HepG2 (cell line): ENCODE results near the gene MTRF1. TPM values are rescaled to one million over a fixed set of nuclear protein-coding genes. Genes with fewer than 3 reads are reported as not detected.

ENCODE experiments used
- ATRX ChIP-seq: sonication (generic); formaldehyde crosslinking; IDR thresholded peaks from 2 replicates; pipeline ENCODE4 v1.4.0; 2020; ENCODE audit warnings: missing genetic modification reagents, borderline replicate concordance
- CBX5 ChIP-seq: sonication (generic); formaldehyde crosslinking; IDR thresholded peaks from 2 replicates; pipeline ENCODE4 v1.4.0; 2020; ENCODE audit warnings: missing genetic modification reagents, borderline replicate concordance
- FOSL2 ChIP-seq: sonication (generic); formaldehyde crosslinking; IDR thresholded peaks from 2 replicates; pipeline ENCODE4 v1.4.0; 2020; ENCODE audit warnings: missing genetic modification reagents
- JDP2 ChIP-seq: sonication (generic); formaldehyde crosslinking; IDR thresholded peaks from 2 replicates; pipeline ENCODE4 v1.8.1; 2022; ENCODE audit warnings: missing genetic modification reagents, borderline replicate concordance
- KDM1A ChIP-seq: IDR thresholded peaks from 2 replicates; pipeline ENCODE4 v1.6.1; 2016; ENCODE audit warnings: missing compliant biosample characterization
- KDM6A ChIP-seq: IDR thresholded peaks from 2 replicates; pipeline ENCODE4 v1.6.1; 2016; ENCODE audit warnings: low read depth
- MTA1 ChIP-seq: sonication (generic); formaldehyde crosslinking; IDR thresholded peaks from 2 replicates; pipeline ENCODE4 v1.4.0; 2020; ENCODE audit warnings: missing genetic modification reagents, mild to moderate bottlenecking, borderline replicate concordance
- RAD21 ChIP-seq: fragments of 450-650 bp; formaldehyde crosslinking; IDR thresholded peaks from 2 replicates; pipeline ENCODE4 v1.5.0; 2020; ENCODE audit warnings: mild to moderate bottlenecking
- SMAD3 ChIP-seq: sonication (generic); formaldehyde crosslinking; IDR thresholded peaks from 2 replicates; pipeline ENCODE4 v1.4.0; 2020; ENCODE audit warnings: missing genetic modification reagents
- SMAD9 ChIP-seq: sonication (generic); formaldehyde crosslinking; IDR thresholded peaks from 2 replicates; pipeline ENCODE4 v1.5.1; 2020; ENCODE audit warnings: mild to moderate bottlenecking, missing genetic modification reagents
- TBX3 ChIP-seq: fragments of 450-650 bp; IDR thresholded peaks from 2 replicates; pipeline ENCODE4 v1.6.1; 2017; ENCODE audit warnings: antibody characterized with exemption, mild to moderate bottlenecking, inconsistent platforms, borderline replicate concordance
- THAP7 ChIP-seq: sonication (generic); formaldehyde crosslinking; IDR thresholded peaks from 2 replicates; pipeline ENCODE4 v1.8.1; 2023; ENCODE audit warnings: mild to moderate bottlenecking, missing genetic modification reagents
- ZBED4 ChIP-seq: sonication (generic); formaldehyde crosslinking; IDR thresholded peaks from 2 replicates; pipeline ENCODE4 v1.4.0; 2020; ENCODE audit warnings: missing genetic modification reagents, borderline replicate concordance
- ZFAT ChIP-seq: sonication (generic); formaldehyde crosslinking; conservative IDR thresholded peaks from 2 replicates; pipeline ENCODE4 v1.8.1; 2023; ENCODE audit warnings: missing genetic modification reagents, inconsistent platforms
- ZNF451 ChIP-seq: sonication (generic); formaldehyde crosslinking; IDR thresholded peaks from 2 replicates; pipeline ENCODE4 v1.5.0; 2020; ENCODE audit warnings: mild to moderate bottlenecking, missing genetic modification reagents
- ZNF562 ChIP-seq: sonication (generic); formaldehyde crosslinking; IDR thresholded peaks from 2 replicates; pipeline ENCODE4 v1.8.0; 2022; ENCODE audit warnings: missing genetic modification reagents, borderline replicate concordance
- ZNF580 ChIP-seq: IDR thresholded peaks from 2 replicates; pipeline ENCODE4 v1.6.1; 2016; ENCODE audit warnings: low read depth, borderline replicate concordance
- ZNF768 ChIP-seq: sonication (generic); formaldehyde crosslinking; IDR thresholded peaks from 2 replicates; pipeline ENCODE4 v1.4.0; 2020; ENCODE audit warnings: missing genetic modification reagents
- polyA plus RNA-seq, 8 experiments: library from polyadenylated mRNA; depleted of rRNA in 3 of 8; stranded (reverse) in 7 of 8; unstranded in 1 of 8; fragments of >200 nt; fragmentation: Illumina TruSeq in 4 of 8; extraction: Trizol in 4 of 8; gene quantifications; 2 replicates each; pipeline versions ENCODE4 v1.2.1 to v1.2.3, GENCODE V29; 2011 to 2016; ENCODE audit warnings: low read depth in 4 of 8, missing spikeins in 1 of 8, mixed read lengths in 1 of 8; ENCODE audit not compliant: insufficient read depth in 1 of 8
- total RNA-seq, 5 experiments: library from RNA; depleted of rRNA; stranded (reverse); fragments of >200 nt; fragmentation: Illumina TruSeq; extraction: Trizol; gene quantifications; 2 replicates each; pipeline ENCODE4 v1.2.3, GENCODE V29; 2016; ENCODE audit warnings: low read depth in 1 of 5
- TF ChIP-seq, protein P1 (sequence below): sonication (generic); formaldehyde crosslinking; IDR thresholded peaks from 2 replicates; pipeline ENCODE4 v1.4.0; 2020; ENCODE audit warnings: missing genetic modification reagents
- TF ChIP-seq, protein P2 (sequence below): sonication (generic); formaldehyde crosslinking; IDR thresholded peaks from 2 replicates; pipeline ENCODE4 v1.8.1; 2023; ENCODE audit warnings: missing genetic modification reagents, mild to moderate bottlenecking, borderline replicate concordance
- TF ChIP-seq, protein P3 (sequence below): sonication (generic); formaldehyde crosslinking; IDR thresholded peaks from 2 replicates; pipeline ENCODE4 v1.4.0; 2020; ENCODE audit warnings: missing genetic modification reagents

The MTRF1 gene
- total and polyA plus RNA-seq, 2 of the 13 experiments (the other 11 are each of a cell fraction or from before 2014, with no cell fraction given): 21.6 to 27.2 TPM

- TF ChIP-seq, protein P1, sequence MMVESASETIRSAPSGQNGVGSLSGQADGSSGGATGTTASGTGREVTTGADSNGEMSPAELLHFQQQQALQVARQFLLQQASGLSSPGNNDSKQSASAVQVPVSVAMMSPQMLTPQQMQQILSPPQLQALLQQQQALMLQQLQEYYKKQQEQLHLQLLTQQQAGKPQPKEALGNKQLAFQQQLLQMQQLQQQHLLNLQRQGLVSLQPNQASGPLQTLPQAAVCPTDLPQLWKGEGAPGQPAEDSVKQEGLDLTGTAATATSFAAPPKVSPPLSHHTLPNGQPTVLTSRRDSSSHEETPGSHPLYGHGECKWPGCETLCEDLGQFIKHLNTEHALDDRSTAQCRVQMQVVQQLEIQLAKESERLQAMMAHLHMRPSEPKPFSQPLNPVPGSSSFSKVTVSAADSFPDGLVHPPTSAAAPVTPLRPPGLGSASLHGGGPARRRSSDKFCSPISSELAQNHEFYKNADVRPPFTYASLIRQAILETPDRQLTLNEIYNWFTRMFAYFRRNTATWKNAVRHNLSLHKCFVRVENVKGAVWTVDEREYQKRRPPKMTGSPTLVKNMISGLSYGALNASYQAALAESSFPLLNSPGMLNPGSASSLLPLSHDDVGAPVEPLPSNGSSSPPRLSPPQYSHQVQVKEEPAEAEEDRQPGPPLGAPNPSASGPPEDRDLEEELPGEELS: peak; percentile 22; the same call in 1 of the 2 replicates
- TF ChIP-seq FOSL2 (CRISPR knock-in tag): peak; percentile 94
- 0 out of 2 replicates have a peak, but pooled peaks have one; percentile 53 for TF ChIP-seq SMAD9
- 0 out of 2 replicates have a peak, but pooled peaks have one; percentile 43 for TF ChIP-seq MTA1 (CRISPR knock-in tag)
- TF ChIP-seq ZFAT (CRISPR knock-in tag): no peak; the same call in 1 of the 2 replicates
- no peak for TF ChIP-seq ZBED4 (CRISPR knock-in tag)
- no peak for TF ChIP-seq TBX3
- TF ChIP-seq THAP7 (CRISPR knock-in tag): no peak
- no peak for TF ChIP-seq SMAD3 (CRISPR knock-in tag)
- TF ChIP-seq KDM1A (CRISPR knock-in tag): no peak
- peak; percentile 44; the same call in 1 of the 2 replicates for TF ChIP-seq ZNF768 (CRISPR knock-in tag)
- peak; percentile 27; the same call in 1 of the 2 replicates for TF ChIP-seq RAD21 (CRISPR knock-in tag)
- TF ChIP-seq, protein P2, sequence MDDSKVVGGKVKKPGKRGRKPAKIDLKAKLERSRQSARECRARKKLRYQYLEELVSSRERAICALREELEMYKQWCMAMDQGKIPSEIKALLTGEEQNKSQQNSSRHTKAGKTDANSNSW (CRISPR knock-in tag): no peak
- TF ChIP-seq, protein P3, sequence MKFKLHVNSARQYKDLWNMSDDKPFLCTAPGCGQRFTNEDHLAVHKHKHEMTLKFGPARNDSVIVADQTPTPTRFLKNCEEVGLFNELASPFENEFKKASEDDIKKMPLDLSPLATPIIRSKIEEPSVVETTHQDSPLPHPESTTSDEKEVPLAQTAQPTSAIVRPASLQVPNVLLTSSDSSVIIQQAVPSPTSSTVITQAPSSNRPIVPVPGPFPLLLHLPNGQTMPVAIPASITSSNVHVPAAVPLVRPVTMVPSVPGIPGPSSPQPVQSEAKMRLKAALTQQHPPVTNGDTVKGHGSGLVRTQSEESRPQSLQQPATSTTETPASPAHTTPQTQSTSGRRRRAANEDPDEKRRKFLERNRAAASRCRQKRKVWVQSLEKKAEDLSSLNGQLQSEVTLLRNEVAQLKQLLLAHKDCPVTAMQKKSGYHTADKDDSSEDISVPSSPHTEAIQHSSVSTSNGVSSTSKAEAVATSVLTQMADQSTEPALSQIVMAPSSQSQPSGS (CRISPR knock-in tag): peak; percentile 63; the same call in 1 of the 2 replicates
- no peak for TF ChIP-seq KDM6A (CRISPR knock-in tag)
- TF ChIP-seq ZNF562 (CRISPR knock-in tag): no peak
- no peak for TF ChIP-seq ZNF580 (CRISPR knock-in tag)
- no peak for TF ChIP-seq JDP2 (CRISPR knock-in tag)
- no peak for TF ChIP-seq ATRX (CRISPR knock-in tag)
- peak; percentile 54; the same call in 1 of the 2 replicates for TF ChIP-seq CBX5
- TF ChIP-seq ZNF451 (CRISPR knock-in tag): peak; percentile 85; the same call in 1 of the 2 replicates
Measured at GRCh38 chr13:41193919-41194824, 69.2 kb downstream of the MTRF1 start, which contains the start of gene KBTBD7 (continued).
